ENCODE data around the gene WDR83. TPM values are rescaled to one million over a fixed set of nuclear protein-coding genes. Genes with fewer than 3 reads are reported as not detected.
"Not testable (repeated sequence)": the region's sequence is repeated elsewhere in the genome, so short reads cannot be mapped to it uniquely, and the experiment has no call there.

The WDR83 gene
- total RNA-seq, 1 donor, result 7.3 TPM

DNA sequence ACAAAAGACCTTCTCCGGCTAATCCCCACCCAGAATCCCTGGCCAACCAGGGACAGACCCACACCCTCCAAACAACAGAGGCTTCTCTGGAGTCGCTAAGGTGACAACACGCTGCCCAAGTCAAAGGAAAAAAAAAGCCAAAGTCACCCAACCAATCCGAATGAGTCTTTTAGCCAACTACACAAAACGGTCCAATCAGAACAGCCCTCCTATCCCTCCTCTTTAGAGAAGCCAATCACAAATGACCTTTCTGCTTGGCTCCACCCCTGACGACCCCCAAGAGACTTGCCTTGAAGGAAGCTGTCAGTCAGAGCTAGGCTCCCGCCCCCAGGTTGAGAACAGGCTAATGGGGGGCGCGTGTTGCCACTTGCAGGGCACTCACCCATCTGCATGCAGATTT is 36.4 kb downstream of the WDR83 start:
- DNase-seq (ENCODE audit: low read depth), result peak; percentile 46
- TF ChIP-seq, protein P1, sequence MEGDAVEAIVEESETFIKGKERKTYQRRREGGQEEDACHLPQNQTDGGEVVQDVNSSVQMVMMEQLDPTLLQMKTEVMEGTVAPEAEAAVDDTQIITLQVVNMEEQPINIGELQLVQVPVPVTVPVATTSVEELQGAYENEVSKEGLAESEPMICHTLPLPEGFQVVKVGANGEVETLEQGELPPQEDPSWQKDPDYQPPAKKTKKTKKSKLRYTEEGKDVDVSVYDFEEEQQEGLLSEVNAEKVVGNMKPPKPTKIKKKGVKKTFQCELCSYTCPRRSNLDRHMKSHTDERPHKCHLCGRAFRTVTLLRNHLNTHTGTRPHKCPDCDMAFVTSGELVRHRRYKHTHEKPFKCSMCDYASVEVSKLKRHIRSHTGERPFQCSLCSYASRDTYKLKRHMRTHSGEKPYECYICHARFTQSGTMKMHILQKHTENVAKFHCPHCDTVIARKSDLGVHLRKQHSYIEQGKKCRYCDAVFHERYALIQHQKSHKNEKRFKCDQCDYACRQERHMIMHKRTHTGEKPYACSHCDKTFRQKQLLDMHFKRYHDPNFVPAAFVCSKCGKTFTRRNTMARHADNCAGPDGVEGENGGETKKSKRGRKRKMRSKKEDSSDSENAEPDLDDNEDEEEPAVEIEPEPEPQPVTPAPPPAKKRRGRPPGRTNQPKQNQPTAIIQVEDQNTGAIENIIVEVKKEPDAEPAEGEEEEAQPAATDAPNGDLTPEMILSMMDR (IDR thresholded peaks at IDR 0.05; ENCODE audit: insufficient read depth, low read depth, low read length), result no peak
- H3K4me3 ChIP-seq (ENCODE audit: low read depth, low read length), result no peak overlapping the region

DNA sequence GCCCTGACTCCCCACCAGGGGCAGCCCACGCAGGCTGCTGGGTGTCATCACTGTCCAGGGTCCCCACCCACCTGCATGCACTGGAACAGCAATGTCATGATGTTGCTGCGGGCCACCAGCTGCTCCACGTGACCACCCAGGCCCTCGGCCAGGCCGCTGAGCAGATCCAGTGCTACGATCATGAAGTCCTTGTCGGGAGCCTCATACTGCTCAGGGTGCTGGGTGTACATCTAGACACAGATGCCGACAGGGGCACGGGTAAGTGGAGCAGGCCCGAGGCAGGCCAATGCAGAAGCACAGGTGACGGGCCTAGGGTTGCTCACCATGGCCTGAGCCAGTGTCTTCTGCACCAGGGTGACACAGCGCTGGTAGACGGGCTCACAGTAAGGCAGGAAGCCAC is 38.6 kb downstream of the WDR83 start:
- H3K4me3 ChIP-seq (ENCODE audit: low read depth, low read length), result no peak overlapping the region
- no peak for DNase-seq (ENCODE audit: low read depth)
- TF ChIP-seq, protein P1 (IDR thresholded peaks at IDR 0.05; ENCODE audit: insufficient read depth, low read depth, low read length), result no peak

- no peak overlapping the region for H3K4me3 ChIP-seq (ENCODE audit: low read depth, low read length)
- TF ChIP-seq, protein P1 (IDR thresholded peaks at IDR 0.05; ENCODE audit: insufficient read depth, low read depth, low read length), result no peak
- no peak for DNase-seq (ENCODE audit: low read depth)
These were observed 39.2 kb downstream of the WDR83 start for GRCh38 chr19:12705654-12706331.

DNA sequence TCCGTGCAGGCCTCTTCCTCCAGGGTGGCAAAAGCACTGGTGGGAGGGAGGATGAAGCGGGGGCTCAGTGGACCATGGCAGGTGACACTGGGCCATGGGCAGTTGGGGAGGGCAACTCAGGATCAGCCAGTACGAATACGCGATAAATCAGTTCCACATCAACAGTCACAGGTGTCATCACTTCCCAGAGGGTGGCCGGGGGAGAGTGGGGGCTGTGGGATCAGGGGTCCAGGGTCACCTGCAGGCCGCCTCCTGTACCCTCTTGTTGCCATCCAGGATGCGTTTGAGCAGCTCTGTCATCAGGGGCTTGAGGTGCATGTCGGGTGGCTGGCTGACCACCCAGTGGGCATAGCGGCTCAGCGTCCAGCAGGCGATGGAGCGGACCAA is 39.7 kb downstream of the WDR83 start:
- TF ChIP-seq, protein P1 (IDR thresholded peaks at IDR 0.05; ENCODE audit: insufficient read depth, low read depth, low read length), result no peak
- DNase-seq (ENCODE audit: low read depth), result no peak
- H3K4me3 ChIP-seq (ENCODE audit: low read depth, low read length), result no peak overlapping the region

GRCh38 chr19:12708641-12709040 is 42.0 kb downstream of the WDR83 start:
- DNase-seq (ENCODE audit: low read depth), result no peak
- no peak overlapping the region for H3K4me3 ChIP-seq (ENCODE audit: low read depth, low read length)
- TF ChIP-seq, protein P1 (IDR thresholded peaks at IDR 0.05; ENCODE audit: insufficient read depth, low read depth, low read length), result no peak

GRCh38 chr19:12711187-12711586 is 44.6 kb downstream of the WDR83 start:
- no peak overlapping the region for H3K4me3 ChIP-seq (ENCODE audit: low read depth, low read length)
- no peak for DNase-seq (ENCODE audit: low read depth)
- TF ChIP-seq, protein P1 (IDR thresholded peaks at IDR 0.05; ENCODE audit: insufficient read depth, low read depth, low read length), result no peak

DNA sequence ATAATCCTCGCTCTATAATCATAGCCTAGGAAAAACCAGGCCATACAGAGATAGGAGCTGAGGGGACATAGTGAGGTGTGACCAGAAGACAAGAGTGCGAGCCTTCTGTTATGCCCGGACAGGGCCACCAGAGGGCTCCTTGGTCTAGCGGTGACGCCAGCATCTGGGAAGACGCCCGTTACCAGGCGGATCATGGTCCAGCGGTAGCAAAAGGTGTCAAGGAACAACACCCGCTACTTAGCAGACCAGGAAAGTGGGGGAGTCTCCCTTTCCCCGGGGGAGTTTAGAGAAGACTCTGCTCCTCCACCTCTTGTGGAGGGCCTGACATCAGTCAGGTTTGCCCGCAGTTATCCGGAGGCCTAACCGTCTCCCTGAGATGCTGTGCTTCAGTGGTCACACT is 45.5 kb downstream of the WDR83 start:
- not testable (repeated sequence) for H3K4me3 ChIP-seq (ENCODE audit: low read depth, low read length); DNase-seq (ENCODE audit: low read depth)
- TF ChIP-seq, protein P1 (IDR thresholded peaks at IDR 0.05; ENCODE audit: insufficient read depth, low read depth, low read length), result peak; percentile 14

DNA sequence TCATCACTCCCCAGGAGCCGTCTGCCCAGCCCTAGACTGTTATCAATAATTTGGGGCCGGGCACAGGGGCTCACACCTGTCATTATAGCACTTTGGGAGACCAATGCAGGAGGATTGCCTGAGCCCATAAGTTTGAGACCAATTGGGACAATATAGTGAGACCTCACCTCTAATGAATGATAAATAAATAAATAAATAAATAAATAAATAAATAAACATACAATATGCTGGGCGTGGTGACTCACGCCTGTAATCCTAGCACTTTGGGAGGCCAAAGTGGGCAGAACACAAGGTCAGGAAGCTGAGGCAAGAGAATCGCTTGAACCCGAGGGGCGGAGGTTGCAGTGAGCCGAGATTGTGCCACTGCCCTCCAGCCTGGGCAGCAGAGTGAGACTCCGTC is 46.7 kb downstream of the WDR83 start:
- not testable (repeated sequence) for DNase-seq (ENCODE audit: low read depth); H3K4me3 ChIP-seq (ENCODE audit: low read depth, low read length)

Data from fibroblast of villous mesenchyme (primary cell).